ENCODE measurements around the gene BCAP31. TPM values are rescaled to one million over a fixed set of nuclear protein-coding genes. Genes with fewer than 3 reads are reported as not detected.

Gene BCAP31
- total RNA-seq, result 200 and 266 TPM in 2 replicates

GRCh38 chrX:153724252-153725038 lies at the start of gene BCAP31, which contains the start of gene ABCD1:
Gene BCAP31 (minus strand): TSS chrX:153724387. CDS start chrX:153723244, 1,143 bp downstream.
Gene ABCD1 (plus strand): TSS chrX:153724856. CDS start chrX:153725267, 411 bp downstream.

GRCh38 chrX:153763989-153764755 lies 40.0 kb upstream of the BCAP31 start, which contains the start of gene PLXNB3:
Gene PLXNB3 (plus strand): TSS chrX:153764249. CDS start chrX:153765536, 1,287 bp downstream.

DNA sequence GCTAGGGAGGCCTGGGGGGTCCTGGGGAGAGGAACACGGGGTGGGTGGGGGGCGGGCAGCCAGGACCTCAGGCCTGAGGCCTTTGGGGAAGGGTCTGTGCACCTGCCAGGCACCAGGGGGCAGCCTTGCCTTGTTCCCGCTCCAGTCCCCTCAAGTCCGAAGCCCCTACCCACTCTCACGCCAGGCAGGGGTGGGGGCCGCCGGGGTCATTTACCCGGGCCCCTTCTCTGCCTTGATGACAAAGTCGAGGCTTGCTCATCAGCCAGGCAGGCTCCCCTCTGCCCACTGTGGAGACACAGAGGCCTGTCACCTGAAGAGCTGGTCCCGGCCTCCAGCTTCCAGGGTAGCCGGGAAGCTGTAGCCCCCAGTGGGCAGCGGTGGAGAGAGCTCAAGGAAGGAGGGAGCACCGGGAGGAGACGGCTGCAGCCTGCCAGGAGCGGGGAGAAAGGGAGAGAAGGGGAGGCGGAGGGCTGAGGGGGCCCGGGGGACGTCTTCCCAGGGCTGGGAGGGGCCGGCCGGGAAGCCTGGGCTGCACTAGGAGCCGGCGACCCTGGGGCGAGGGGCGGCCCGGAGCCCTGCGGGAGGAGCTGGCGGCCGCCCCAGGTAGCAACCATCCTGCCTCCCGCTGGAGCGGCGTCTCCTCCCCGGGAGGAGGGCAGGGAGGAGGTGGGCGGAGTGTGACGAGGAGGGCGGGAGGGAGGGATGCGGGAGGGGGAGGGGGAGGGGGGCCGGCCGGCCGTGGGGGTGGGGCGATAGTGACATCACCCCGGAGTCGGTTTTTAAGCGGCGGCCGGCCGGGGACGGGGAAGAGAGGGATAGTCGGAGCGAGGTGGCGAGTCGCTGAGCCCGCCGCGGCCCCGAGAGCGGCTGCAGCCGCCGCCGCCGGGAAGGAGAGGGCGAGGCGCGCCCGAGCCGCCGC lies 36.8 kb downstream of the BCAP31 start, which contains the start of gene SLC6A8:
TSS of gene SLC6A8 (plus strand) at position 806 of the 919 bp plus-strand sequence. CDS start 649 bp downstream, outside the sequence.

GRCh38 chrX:153673428-153674218 lies 50.6 kb downstream of the BCAP31 start, which contains the start of gene PNCK:
Gene PNCK (minus strand): TSS chrX:153673813. CDS start chrX:153673076, 737 bp downstream.

Other genes with a start within 250 kb of the BCAP31 start
- gene BGN, start 229.4 kb downstream of the BCAP31 start, total RNA-seq, result 4.4 and 81.7 TPM in 2 replicates
- under 0.01 TPM in 1 of 2 replicates, not detected in the other for gene ATP2B3, start 206.7 kb downstream of the BCAP31 start, total RNA-seq
- 28.4 and 38.2 TPM in 2 replicates for gene CCNQ, start 125.2 kb downstream of the BCAP31 start, total RNA-seq
- gene DUSP9, start 77.2 kb downstream of the BCAP31 start, total RNA-seq, result under 0.01 and 0.13 TPM in 2 replicates
- not detected in 2 replicates for gene PNCK, start 50.6 kb downstream of the BCAP31 start, total RNA-seq
- 1.6 and 5.5 TPM in 2 replicates for gene SLC6A8, start 36.5 kb downstream of the BCAP31 start, total RNA-seq
- gene ABCD1, start 469 bp upstream of the BCAP31 start, total RNA-seq, result 7.0 and 15.4 TPM in 2 replicates
- 2.9 and 20.6 TPM in 2 replicates for gene PLXNB3, start 39.9 kb upstream of the BCAP31 start, total RNA-seq
- under 0.01 and 0.44 TPM in 2 replicates for gene SRPK3, start 56.7 kb upstream of the BCAP31 start, total RNA-seq
- gene IDH3G, start 70.0 kb upstream of the BCAP31 start, total RNA-seq, result 48.1 and 67.7 TPM in 2 replicates
- 112 and 142 TPM in 2 replicates for gene SSR4, start 70.3 kb upstream of the BCAP31 start, total RNA-seq
- 0.76 TPM in 1 of 2 replicates, not detected in the other for gene PDZD4, start 106.2 kb upstream of the BCAP31 start, total RNA-seq
- gene L1CAM, start 161.8 kb upstream of the BCAP31 start, total RNA-seq, result 0.16 and 0.88 TPM in 2 replicates
- gene AVPR2, start 180.3 kb upstream of the BCAP31 start, total RNA-seq, result 1.4 and 1.9 TPM in 2 replicates
- gene ARHGAP4, start 201.9 kb upstream of the BCAP31 start, total RNA-seq, result 10.9 and 14.9 TPM in 2 replicates
- 41.8 and 46.9 TPM in 2 replicates for gene NAA10, start 210.7 kb upstream of the BCAP31 start, total RNA-seq
- 16.5 and 28.8 TPM in 2 replicates for gene RENBP, start 220.3 kb upstream of the BCAP31 start, total RNA-seq
- gene HCFC1, start 247.4 kb upstream of the BCAP31 start, total RNA-seq, result 11.7 and 29.4 TPM in 2 replicates
- gene TMEM187, start 248.4 kb upstream of the BCAP31 start, total RNA-seq, result 5.7 and 7.2 TPM in 2 replicates